IMR-90 (cell line): ENCODE measurements around the gene NLRP10. TPM values are rescaled to one million over a fixed set of nuclear protein-coding genes. Genes with fewer than 3 reads are reported as not detected.

Experiments
- ATAC-seq: fragments of 200-7000 bp; cut with Tn5 transposase; 2 replicates; pipeline ENCODE4 v1.9.1; 2020; ENCODE audit warnings: low read depth, mild to moderate bottlenecking, moderate library complexity
- BruUV-seq: library from RNA; stranded (reverse); fragments of 400-500 nt; replicated peaks from 2 replicates; lab custom pipeline; 2021; lab: Mats Ljungman, UMichigan
- CTCF ChIA-PET: fragments of 300-600 bp; formaldehyde crosslinking; extraction: SDS; loops from one replicate; lab custom pipeline; 2021; ENCODE audit warnings: antibody characterized with exemption; lab: Yijun Ruan, JAX
- POLR2A ChIA-PET: fragments of 300-600 bp; sonication (Branson Sonifier 250); formaldehyde crosslinking; loops from one replicate; lab custom pipeline; 2022; ENCODE audit warnings: antibody characterized with exemption; ENCODE audit not compliant: unreplicated experiment; lab: Charles Lee
- DNase-seq: peaks from one replicate; pipeline ENCODE4 v3.0.0; 2013
- H2AFZ ChIP-seq: replicated peaks from 2 replicates; pipeline ENCODE3; 2013; ENCODE audit warnings: low read length, mild to moderate bottlenecking; ENCODE audit not compliant: poor library complexity
- H2AK5ac ChIP-seq: 2 replicates; pipeline ENCODE4 v1.6.1; 2013; ENCODE audit warnings: low read depth, low read length, inconsistent platforms
- H2AK9ac ChIP-seq: replicated peaks from 2 replicates; pipeline ENCODE3; 2013; ENCODE audit warnings: mild to moderate bottlenecking, low read depth, low read length, moderate library complexity; ENCODE audit not compliant: poor library complexity
- H2BK120ac ChIP-seq: 2 replicates; pipeline ENCODE4 v1.6.1; 2013; ENCODE audit warnings: low read depth, low read length, inconsistent platforms
- H2BK15ac ChIP-seq: 3 replicates; pipeline ENCODE4 v1.6.1; 2013; ENCODE audit warnings: low read depth, low read length, inconsistent platforms
- H2BK20ac ChIP-seq: 2 replicates; pipeline ENCODE4 v1.6.1; 2013; ENCODE audit warnings: low read depth, mild to moderate bottlenecking, inconsistent platforms, low read length, moderate library complexity
- H2BK5ac ChIP-seq: 2 replicates; pipeline ENCODE4 v1.6.1; 2013; ENCODE audit warnings: mild to moderate bottlenecking, low read depth, low read length, inconsistent platforms; ENCODE audit not compliant: poor library complexity, severe bottlenecking
- H3K14ac ChIP-seq: replicated peaks from 2 replicates; pipeline ENCODE4 v1.6.1; 2013; ENCODE audit warnings: low read depth, low read length, inconsistent platforms
- H3K18ac ChIP-seq: 2 replicates; pipeline ENCODE4 v1.6.1; 2013; ENCODE audit warnings: low read depth, low read length, control low read depth
- H3K23ac ChIP-seq: 2 replicates; pipeline ENCODE4 v1.6.1; 2013; ENCODE audit warnings: low read depth, low read length, inconsistent platforms
- H3K27ac ChIP-seq: 2 replicates; pipeline ENCODE4 v1.5.1; 2013; ENCODE audit warnings: mild to moderate bottlenecking, control low read depth, low read length; ENCODE audit not compliant: insufficient read depth
- H3K27me3 ChIP-seq: 2 replicates; pipeline ENCODE4 v1.6.1; 2013; ENCODE audit warnings: low read length; ENCODE audit not compliant: control insufficient read depth, insufficient read depth
- H3K36me3 ChIP-seq: 2 replicates; pipeline ENCODE4 v1.6.1; 2013; ENCODE audit warnings: low read length, mixed read lengths; ENCODE audit not compliant: control insufficient read depth, insufficient read depth
- H3K4ac ChIP-seq: 2 replicates; pipeline ENCODE4 v1.6.1; 2013; ENCODE audit warnings: low read depth, low read length, inconsistent platforms
- H3K4me1 ChIP-seq: 2 replicates; pipeline ENCODE4 v1.6.1; 2013; ENCODE audit warnings: low read length, mixed read lengths; ENCODE audit not compliant: control insufficient read depth, insufficient read depth
- H3K4me2 ChIP-seq: 2 replicates; pipeline ENCODE4 v1.6.1; 2013; ENCODE audit warnings: low read depth, mild to moderate bottlenecking, control low read depth, low read length, moderate library complexity
- H3K4me3 ChIP-seq: 2 replicates; pipeline ENCODE4 v1.5.1; 2013; ENCODE audit warnings: low read depth, mild to moderate bottlenecking, control low read depth, low read length, moderate library complexity; ENCODE audit not compliant: insufficient read depth
- H3K56ac ChIP-seq: 2 replicates; pipeline ENCODE4 v1.6.1; 2013; ENCODE audit warnings: low read length, inconsistent platforms; ENCODE audit not compliant: insufficient read depth; ENCODE audit errors: extremely low read depth
- H3K79me1 ChIP-seq, 2 experiments: 2 replicates each; pipeline ENCODE4 v1.6.1; 2013; ENCODE audit warnings: low read length in 2 of 2, inconsistent platforms in 1 of 2, low read depth in 1 of 2
- H3K9ac ChIP-seq: 2 replicates; pipeline ENCODE4 v1.6.1; 2013; ENCODE audit warnings: low read depth, low read length, control low read depth
- H3K9me1 ChIP-seq: 2 replicates; pipeline ENCODE4 v1.6.1; 2013; ENCODE audit warnings: low read length, inconsistent platforms; ENCODE audit not compliant: insufficient read depth
- H3K9me3 ChIP-seq: 2 replicates; pipeline ENCODE4 v1.6.1; 2013; ENCODE audit warnings: low read length; ENCODE audit not compliant: control insufficient read depth, insufficient read depth
- H4K20me1 ChIP-seq: 2 replicates; pipeline ENCODE4 v1.6.1; 2013; ENCODE audit warnings: low read length, inconsistent platforms; ENCODE audit not compliant: insufficient read depth
- H4K5ac ChIP-seq: 2 replicates; pipeline ENCODE4 v1.6.1; 2013; ENCODE audit warnings: mild to moderate bottlenecking, low read depth, low read length, control low read depth
- H4K8ac ChIP-seq, 2 experiments: 2 replicates each; pipeline ENCODE4 v1.6.1; 2013; ENCODE audit warnings: low read depth in 2 of 2, low read length in 2 of 2, control low read depth in 1 of 2, inconsistent platforms in 1 of 2
- H4K91ac ChIP-seq: 2 replicates; pipeline ENCODE4 v1.6.1; 2013; ENCODE audit warnings: low read depth, low read length, inconsistent platforms; ENCODE audit not compliant: insufficient read depth
- CEBPB ChIP-seq: IDR thresholded peaks from 2 replicates; pipeline ENCODE4 v1.6.1; 2012; ENCODE audit warnings: low read depth, low read length, improper control_type of control experiment
- MAFK ChIP-seq: IDR thresholded peaks from 2 replicates; pipeline ENCODE4 v1.6.1; 2012; ENCODE audit warnings: low read depth, low read length, improper control_type of control experiment
- WGBS, 2 experiments: methylation state at CpG; one replicate each; pipeline versions ENCODE4 v1.1.5 to v1.1.7; 2013; ENCODE audit warnings: missing lambda C conversion rate in 2 of 2; ENCODE audit not compliant: insufficient read length in 1 of 2; ENCODE audit errors: extremely low coverage in 2 of 2; 5-methylcytosine and 5-hydroxymethylcytosine counted together
- dilution Hi-C: fragments of 300-500 bp; cut with HindIII; formaldehyde crosslinking; loops from one replicate; pipeline ENCODE4 v1.14.3; 2018; ENCODE audit warnings: low sequenced_read_pairs; ENCODE audit not compliant: unreplicated experiment
- in situ Hi-C: fragments of 300-500 bp; cut with MboI; formaldehyde crosslinking; loops from 3 replicates; pipeline ENCODE4 v1.14.3; 2019; ENCODE audit warnings: low sequenced_read_pairs, inconsistent platforms, mixed read lengths
- intact Hi-C: fragments of 100-400 bp; cut with micrococcal nuclease; formaldehyde crosslinking; loops from 2 replicates; pipeline ENCODE4 v1.10.0; 2022
- polyA plus RNA-seq, 3 experiments: library from polyadenylated mRNA; depleted of rRNA; stranded (reverse); fragments of >200 nt; gene quantifications; 2 replicates each; pipeline ENCODE4 v1.2.3, GENCODE V29; 2012; ENCODE audit warnings: low replicate concordance in 1 of 3
- total RNA-seq: library from RNA; depleted of rRNA; stranded (reverse); fragments of >200 nt; gene quantifications from 2 replicates; pipeline ENCODE4 v1.2.3, GENCODE V29; 2012

The NLRP10 gene
- total and polyA plus RNA-seq, 2 of the 4 experiments (the other 2 are of a cell fraction): 6.5 to 36.7 TPM

DNA sequence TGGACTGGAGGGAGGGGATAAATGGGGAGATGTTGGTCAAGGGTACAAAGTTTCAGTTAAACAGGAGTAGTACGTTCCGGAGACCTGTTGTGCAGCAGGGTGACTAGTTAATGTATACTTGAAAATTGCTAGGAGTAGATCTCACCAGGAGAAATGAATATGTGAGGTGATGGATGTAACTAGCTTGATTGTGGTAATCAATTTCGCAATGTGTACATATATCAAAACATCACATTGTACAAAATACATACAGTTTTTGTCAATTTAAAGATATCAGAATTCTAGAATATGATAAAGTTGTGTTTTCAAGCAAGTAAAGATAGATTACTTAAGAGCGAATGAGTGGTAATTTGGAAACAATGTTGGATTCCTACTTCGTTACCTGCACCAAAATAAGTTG is 35.1 kb upstream of the NLRP10 start:
- Histone ChIP-seq H3K36me3 (peaks cover 17% of the 10 kb centered on the region), H4K8ac (no peak overlapping the region), H2BK15ac (no peak overlapping the region), H2BK5ac (no peak overlapping the region), H4K91ac (no peak overlapping the region), H3K79me1 (peaks cover 0 to 2% of the 10 kb centered on the region in 2 experiments; a peak in 1 of 4 replicates), H3K9ac (no peak overlapping the region), H3K27me3 (no peaks in the 10 kb centered on the region), H3K4me2 (no peak overlapping the region), H3K9me3 (no peaks in the 10 kb centered on the region), H2BK120ac (no peak overlapping the region), H3K18ac (no peak overlapping the region), H4K20me1 (no peaks in the 10 kb centered on the region), H2AFZ (no peak overlapping the region), H3K14ac (no peak overlapping the region), H4K5ac (no peak overlapping the region), H2AK9ac (no peak overlapping the region), H3K4me1 (no peaks in the 10 kb centered on the region), H3K4ac (no peak overlapping the region), H2BK20ac (no peak overlapping the region), H3K56ac (no peak overlapping the region), H3K4me3 (no peak overlapping the region), H3K27ac (no peak overlapping the region), H3K23ac (no peak overlapping the region), H2AK5ac (no peak overlapping the region), H3K9me1 (no peaks in the 10 kb centered on the region)
- ChIA-PET POLR2A (no interaction called here), CTCF (interaction anchor here (1.5 to 1.6 kb wide), 2 partner anchors 13 to 108 kb away, joined by 3 to 10 read pairs; partner anchors contain the start of gene EIF3F)
- TF ChIP-seq CEBPB (peak; percentile 55), MAFK (no peak)
- WGBS, 2 experiments: 30% methylated on average over 2 of the region's 5 CpGs; no CpG with 5 or more reads in 1 of the 2 experiments
- no TSS peak for BruUV-seq
- ATAC-seq (no peak), DNase-seq (no peak)
- intact Hi-C loops (no loop called here), in situ Hi-C loops (no loop called here), dilution Hi-C loops (no loop called here)
